HepG2 (cell line): Measurements from ENCODE around the gene KCNE4. TPM values are rescaled to one million over a fixed set of nuclear protein-coding genes. Genes with fewer than 3 reads are reported as not detected.

ENCODE experiments used
- ATAC-seq: fragments of 200-7000 bp; cut with Tn5 transposase; 3 replicates; pipeline ENCODE4 v1.9.1; 2020; ENCODE audit warnings: mild to moderate bottlenecking, moderate library complexity
- BruUV-seq: library from RNA; stranded (reverse); fragments of 400-500 nt; replicated peaks from 2 replicates; lab custom pipeline; 2021; lab: Mats Ljungman, UMichigan
- CTCF ChIA-PET: fragments of 300-600 bp; formaldehyde crosslinking; extraction: SDS; loops from one replicate; lab custom pipeline; 2021; ENCODE audit warnings: low total read pairs, inconsistent platforms, low intra/inter-chr PET ratio; lab: Yijun Ruan, JAX
- POLR2A ChIA-PET: fragments of 350-600 bp; sonication (Branson Sonifier 250); formaldehyde crosslinking; loops from one replicate; lab custom pipeline; 2020; ENCODE audit warnings: antibody characterized with exemption, inconsistent platforms; lab: Yijun Ruan, JAX
- DNase-seq: peaks from one replicate; pipeline ENCODE4 v3.0.0-alpha.2; 2015; ENCODE audit warnings: low spot score
- FAIRE-seq: peaks from 3 replicates; lab custom pipeline; 2011; peaks lifted over from hg19 to GRCh38; lab: Jason Lieb, UNC
- H2AFZ ChIP-seq: one replicate; pipeline ENCODE4 v1.6.1; 2011; ENCODE audit warnings: low read length, inconsistent platforms
- H3K27ac ChIP-seq: fragments of 300-600 bp; 3 replicates; pipeline ENCODE4 v1.8.0; 2011; ENCODE audit warnings: mixed run types, mild to moderate bottlenecking, mixed read lengths, low read length, inconsistent platforms; ENCODE audit not compliant: insufficient read depth; ENCODE audit errors: extremely low read length
- H3K27me3 ChIP-seq, 2 experiments: fragments of 200-600 bp in 1 of 2; 2 replicates in 1 of 2; 3 replicates in 1 of 2; pipeline versions ENCODE4 v1.6.0 to v1.8.0; 2011; ENCODE audit warnings: low read length in 2 of 2, mild to moderate bottlenecking in 2 of 2, moderate library complexity in 2 of 2, inconsistent platforms in 1 of 2; ENCODE audit not compliant: insufficient read depth in 2 of 2, control insufficient read depth in 1 of 2
- H3K36me3 ChIP-seq, 2 experiments: fragments of 200-600 bp in 1 of 2; replicated peaks in 1 of 2; 2 replicates in 1 of 2; 3 replicates in 1 of 2; pipeline versions ENCODE4 v1.5.1 to v1.8.0; 2011; ENCODE audit warnings: low read length in 2 of 2, inconsistent platforms in 1 of 2; ENCODE audit not compliant: insufficient read depth in 2 of 2, control insufficient read depth in 1 of 2
- H3K4me1 ChIP-seq: 2 replicates; pipeline ENCODE4 v1.5.1; 2012; ENCODE audit warnings: low read length, inconsistent platforms; ENCODE audit not compliant: insufficient read depth
- H3K4me2 ChIP-seq: 2 replicates; pipeline ENCODE4 v1.6.0; 2011; ENCODE audit warnings: low read depth, low read length, inconsistent platforms
- H3K4me3 ChIP-seq, 3 experiments: fragments of 200-600 bp in 1 of 3; sonication (generic), shearing (Covaris generic) in 1 of 3; replicated peaks in 1 of 3; 2 replicates each; pipeline ENCODE4 v1.5.1; 2011 to 2016; ENCODE audit warnings: low read length in 3 of 3, inconsistent platforms in 2 of 3, low read depth in 2 of 3, mild to moderate bottlenecking in 2 of 3, control low read depth in 1 of 3, mixed read lengths in 1 of 3; ENCODE audit not compliant: insufficient read depth in 1 of 3
- H3K79me2 ChIP-seq: one replicate; pipeline ENCODE4 v1.6.1; 2011; ENCODE audit warnings: low read length, inconsistent platforms; ENCODE audit not compliant: insufficient read depth
- H3K9ac ChIP-seq: 2 replicates; pipeline ENCODE4 v1.6.0; 2011; ENCODE audit warnings: mild to moderate bottlenecking, low read depth, low read length, inconsistent platforms; ENCODE audit not compliant: insufficient read depth
- H3K9me3 ChIP-seq: 2 replicates; pipeline ENCODE4 v1.5.1; 2012; ENCODE audit warnings: mild to moderate bottlenecking, low read length
- H4K20me1 ChIP-seq: 2 replicates; pipeline ENCODE4 v1.6.0; 2011; ENCODE audit warnings: inconsistent platforms, mild to moderate bottlenecking, low read length, moderate library complexity; ENCODE audit not compliant: insufficient read depth
- CEBPG ChIP-seq: IDR thresholded peaks from 2 replicates; pipeline ENCODE4 v1.6.1; 2016
- FOXC1 ChIP-seq: sonication (generic); formaldehyde crosslinking; IDR thresholded peaks from 2 replicates; pipeline ENCODE4 v1.8.0; 2022; ENCODE audit warnings: mild to moderate bottlenecking, missing genetic modification reagents, borderline replicate concordance
- GPBP1L1 ChIP-seq: sonication (generic); formaldehyde crosslinking; IDR thresholded peaks from 2 replicates; pipeline ENCODE4 v1.5.0; 2020; ENCODE audit warnings: mild to moderate bottlenecking, missing genetic modification reagents
- HIVEP1 ChIP-seq: sonication (generic); formaldehyde crosslinking; IDR thresholded peaks from 2 replicates; pipeline ENCODE4 v1.4.0; 2020; ENCODE audit warnings: mild to moderate bottlenecking, missing genetic modification reagents
- IRF9 ChIP-seq: sonication (generic); formaldehyde crosslinking; IDR thresholded peaks from 2 replicates; pipeline ENCODE4 v1.8.0; 2022; ENCODE audit warnings: missing genetic modification reagents, mild to moderate bottlenecking, borderline replicate concordance
- ISX ChIP-seq: sonication (generic); formaldehyde crosslinking; conservative IDR thresholded peaks from 2 replicates; pipeline ENCODE4 v1.5.0; 2020; ENCODE audit warnings: missing genetic modification reagents
- KDM4B ChIP-seq: sonication (generic); formaldehyde crosslinking; IDR thresholded peaks from 2 replicates; pipeline ENCODE4 v1.4.0; 2020; ENCODE audit warnings: missing genetic modification reagents
- RERE ChIP-seq: IDR thresholded peaks from 2 replicates; pipeline ENCODE4 v1.6.1; 2016; ENCODE audit warnings: low read depth, missing genetic modification reagents, missing compliant biosample characterization
- RFX3 ChIP-seq: IDR thresholded peaks from 2 replicates; pipeline ENCODE4 v1.6.1; 2016; ENCODE audit warnings: missing biosample characterization, missing genetic modification reagents
- SIN3B ChIP-seq: fragments of 150-350 bp; IDR thresholded peaks from 2 replicates; pipeline ENCODE4 v1.6.1; 2014; ENCODE audit warnings: low read length
- TRAFD1 ChIP-seq: sonication (generic); formaldehyde crosslinking; IDR thresholded peaks from 2 replicates; pipeline ENCODE4 v1.5.1; 2020; ENCODE audit warnings: missing genetic modification reagents, mild to moderate bottlenecking, borderline replicate concordance
- ZNF12 ChIP-seq: sonication (generic); formaldehyde crosslinking; IDR thresholded peaks from 2 replicates; pipeline ENCODE4 v1.5.0; 2020; ENCODE audit warnings: missing genetic modification reagents
- ZNF207 ChIP-seq: fragments of 450-650 bp; IDR thresholded peaks from 2 replicates; pipeline ENCODE4 v1.6.1; 2016; ENCODE audit warnings: antibody characterized with exemption, borderline replicate concordance
- ZNF24 ChIP-seq: fragments of 450-650 bp; IDR thresholded peaks from 2 replicates; pipeline ENCODE4 v1.6.1; 2017; ENCODE audit warnings: antibody characterized with exemption, mild to moderate bottlenecking
- ZNF430 ChIP-seq: sonication (generic); formaldehyde crosslinking; IDR thresholded peaks from 2 replicates; pipeline ENCODE4 v1.9.0; 2021; ENCODE audit warnings: mild to moderate bottlenecking, missing genetic modification reagents
- ZNF737 ChIP-seq: sonication (generic); formaldehyde crosslinking; IDR thresholded peaks from 2 replicates; pipeline ENCODE4 v1.5.0; 2020; ENCODE audit warnings: missing genetic modification reagents, mild to moderate bottlenecking, borderline replicate concordance
- ZNF839 ChIP-seq: sonication (generic); formaldehyde crosslinking; IDR thresholded peaks from 2 replicates; pipeline ENCODE4 v1.4.0; 2020; ENCODE audit warnings: missing genetic modification reagents, mild to moderate bottlenecking, borderline replicate concordance
- WGBS: methylation state at CpG from one replicate; pipeline ENCODE4 v1.1.6; 2017; ENCODE audit warnings: low lambda C conversion rate; 5-methylcytosine and 5-hydroxymethylcytosine counted together
- in situ Hi-C: cut with HindIII; loops from 2 replicates; pipeline ENCODE4 v1.10.0; 2017; ENCODE audit warnings: low pct_unique_long_range_greater_than_20kb; ENCODE audit not compliant: extremely low pct_ligation_motif_present
- intact Hi-C: fragments of 100-400 bp; cut with micrococcal nuclease; formaldehyde crosslinking; loops from one replicate; pipeline ENCODE4 v1.10.0; 2022; ENCODE audit not compliant: unreplicated experiment
- polyA plus RNA-seq, 8 experiments: library from polyadenylated mRNA; depleted of rRNA in 3 of 8; stranded (reverse) in 7 of 8; unstranded in 1 of 8; fragments of >200 nt; fragmentation: Illumina TruSeq in 4 of 8; extraction: Trizol in 4 of 8; gene quantifications; 2 replicates each; pipeline versions ENCODE4 v1.2.1 to v1.2.3, GENCODE V29; 2011 to 2016; ENCODE audit warnings: low read depth in 4 of 8, missing spikeins in 1 of 8, mixed read lengths in 1 of 8; ENCODE audit not compliant: insufficient read depth in 1 of 8
- total RNA-seq, 5 experiments: library from RNA; depleted of rRNA; stranded (reverse); fragments of >200 nt; fragmentation: Illumina TruSeq; extraction: Trizol; gene quantifications; 2 replicates each; pipeline ENCODE4 v1.2.3, GENCODE V29; 2016; ENCODE audit warnings: low read depth in 1 of 5

KCNE4 gene
- total and polyA plus RNA-seq, 2 of the 13 experiments (the other 11 are each of a cell fraction or from before 2014, with no cell fraction given) = not detected

GRCh38 chr2:223007531-223007930 is 44.5 kb upstream of the KCNE4 start:
- no TSS peak for BruUV-seq
- in situ Hi-C loops (no loop called here), intact Hi-C loops (no loop called here)
- ChIA-PET POLR2A (no interaction called here), CTCF (no interaction called here)
- no peaks in the 10 kb centered on the region for H3K9me3 ChIP-seq
- no peak overlapping the region for H3K27ac ChIP-seq
- H3K79me2 ChIP-seq = no peaks in the 10 kb centered on the region
- no peak overlapping the region for H3K4me2 ChIP-seq
- no peaks in the 10 kb centered on the region for H3K4me1 ChIP-seq
- H2AFZ ChIP-seq = no peak overlapping the region
- no peak for DNase-seq
- peaks cover 1 to 3% of the 10 kb centered on the region in 2 experiments; a peak in 1 of 5 replicates for H3K27me3 ChIP-seq
- FAIRE-seq = no peak
- no peaks in the 10 kb centered on the region for H3K36me3 ChIP-seq
- H4K20me1 ChIP-seq = no peaks in the 10 kb centered on the region
- H3K9ac ChIP-seq = no peak overlapping the region
- no peak for ATAC-seq
- WGBS = 0% methylated on average over 2 of the region's 2 CpGs
- H3K4me3 ChIP-seq = no peak overlapping the region
- TF ChIP-seq ZNF430 (no peak), KDM4B (CRISPR knock-in tag) (no peak), CEBPG (CRISPR knock-in tag) (no peak), FOXC1 (no peak), ZNF12 (CRISPR knock-in tag) (no peak), RERE (CRISPR knock-in tag) (no peak), ZNF24 (no peak), GPBP1L1 (no peak), HIVEP1 (CRISPR knock-in tag) (no peak), ZNF839 (no peak), ISX (CRISPR knock-in tag) (no peak), RFX3 (CRISPR knock-in tag) (no peak), ZNF737 (CRISPR knock-in tag) (no peak), TRAFD1 (no peak), IRF9 (CRISPR knock-in tag) (no peak), SIN3B (no peak), ZNF207 (no peak)
